ENCODE measurements around the gene SHISA5.
"Not testable (repeated sequence)": the region's sequence is repeated elsewhere in the genome, so short reads cannot be mapped to it uniquely, and the experiment has no call there.

Gene SHISA5, protein sequence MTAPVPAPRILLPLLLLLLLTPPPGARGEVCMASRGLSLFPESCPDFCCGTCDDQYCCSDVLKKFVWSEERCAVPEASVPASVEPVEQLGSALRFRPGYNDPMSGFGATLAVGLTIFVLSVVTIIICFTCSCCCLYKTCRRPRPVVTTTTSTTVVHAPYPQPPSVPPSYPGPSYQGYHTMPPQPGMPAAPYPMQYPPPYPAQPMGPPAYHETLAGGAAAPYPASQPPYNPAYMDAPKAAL

DNA sequence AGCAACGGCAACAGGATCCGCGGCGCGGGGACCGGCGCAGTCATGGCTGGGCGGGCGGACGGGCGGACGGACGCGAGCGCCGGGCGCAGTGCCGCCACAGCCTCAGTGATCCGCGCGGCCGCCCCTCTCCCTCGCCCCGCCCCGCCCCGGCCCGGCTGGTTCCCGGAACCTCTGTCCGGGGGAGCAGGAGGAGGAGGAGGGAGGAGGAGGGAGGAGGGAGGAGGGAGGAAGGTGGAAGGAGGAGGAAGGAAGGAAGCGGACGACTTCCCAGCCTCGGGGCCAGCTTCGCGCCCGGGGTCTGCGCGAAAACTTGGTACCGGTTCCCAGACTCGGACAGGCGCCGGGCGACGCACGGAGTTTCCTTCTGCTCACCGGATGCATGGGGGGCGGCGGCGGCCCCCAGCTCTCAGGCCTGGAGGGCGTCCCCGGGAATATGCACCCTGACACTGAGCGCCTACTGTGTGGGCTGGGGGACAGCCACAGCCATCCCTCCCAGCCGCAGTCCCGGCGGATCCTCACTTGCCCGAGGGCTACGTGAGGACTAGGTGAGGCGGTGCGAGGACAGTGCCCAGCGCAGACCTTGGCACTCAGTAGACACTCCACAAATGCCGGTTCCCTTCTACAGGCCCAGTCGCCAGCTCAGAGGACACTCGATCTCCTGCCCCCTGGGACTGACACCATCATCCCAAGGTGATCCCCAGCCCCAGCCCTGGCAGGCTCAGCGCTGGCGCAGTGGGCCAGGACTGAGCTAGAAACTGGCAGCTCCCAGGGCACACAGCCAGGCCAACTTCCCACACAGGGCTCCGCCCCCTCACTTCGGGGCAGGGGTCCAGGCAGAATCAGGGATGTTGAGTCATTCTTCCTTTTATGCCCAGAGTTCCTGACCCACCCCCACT is at the start of gene SHISA5:
Gene SHISA5 (minus strand): TSS at position 124 of the 896 bp plus-strand sequence. CDS start 80 bp downstream, at position 44.
- DNase-seq (ENCODE audit: low spot score), result peak; percentile 42

GRCh38 chr3:48553361-48553760 is 49.4 kb upstream of the SHISA5 start:
- no peak for DNase-seq (ENCODE audit: low spot score)

- DNase-seq (ENCODE audit: low spot score), result no peak
These were observed 48.4 kb upstream of the SHISA5 start for GRCh38 chr3:48552111-48552951.

DNA sequence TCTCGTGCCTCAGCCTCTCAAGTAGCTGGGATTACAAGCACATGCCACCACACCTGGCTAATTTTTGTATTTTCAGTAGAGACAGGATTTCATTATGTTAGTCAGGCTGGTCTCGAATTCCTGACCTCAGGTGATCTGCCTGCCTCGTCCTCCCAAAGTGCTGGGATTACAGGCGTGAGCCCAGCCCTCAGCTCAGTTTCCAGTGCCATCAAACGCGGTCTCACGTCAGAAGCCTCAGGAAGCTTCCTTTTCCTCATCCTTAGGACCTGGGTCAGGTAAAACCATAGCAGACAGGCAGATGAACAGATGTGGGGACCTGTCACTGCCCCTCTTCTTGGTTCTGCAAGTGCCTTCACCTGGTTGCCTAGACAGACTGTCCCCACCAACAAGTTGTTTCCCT is 47.7 kb upstream of the SHISA5 start:
- not testable (repeated sequence) for DNase-seq (ENCODE audit: low spot score)

DNA sequence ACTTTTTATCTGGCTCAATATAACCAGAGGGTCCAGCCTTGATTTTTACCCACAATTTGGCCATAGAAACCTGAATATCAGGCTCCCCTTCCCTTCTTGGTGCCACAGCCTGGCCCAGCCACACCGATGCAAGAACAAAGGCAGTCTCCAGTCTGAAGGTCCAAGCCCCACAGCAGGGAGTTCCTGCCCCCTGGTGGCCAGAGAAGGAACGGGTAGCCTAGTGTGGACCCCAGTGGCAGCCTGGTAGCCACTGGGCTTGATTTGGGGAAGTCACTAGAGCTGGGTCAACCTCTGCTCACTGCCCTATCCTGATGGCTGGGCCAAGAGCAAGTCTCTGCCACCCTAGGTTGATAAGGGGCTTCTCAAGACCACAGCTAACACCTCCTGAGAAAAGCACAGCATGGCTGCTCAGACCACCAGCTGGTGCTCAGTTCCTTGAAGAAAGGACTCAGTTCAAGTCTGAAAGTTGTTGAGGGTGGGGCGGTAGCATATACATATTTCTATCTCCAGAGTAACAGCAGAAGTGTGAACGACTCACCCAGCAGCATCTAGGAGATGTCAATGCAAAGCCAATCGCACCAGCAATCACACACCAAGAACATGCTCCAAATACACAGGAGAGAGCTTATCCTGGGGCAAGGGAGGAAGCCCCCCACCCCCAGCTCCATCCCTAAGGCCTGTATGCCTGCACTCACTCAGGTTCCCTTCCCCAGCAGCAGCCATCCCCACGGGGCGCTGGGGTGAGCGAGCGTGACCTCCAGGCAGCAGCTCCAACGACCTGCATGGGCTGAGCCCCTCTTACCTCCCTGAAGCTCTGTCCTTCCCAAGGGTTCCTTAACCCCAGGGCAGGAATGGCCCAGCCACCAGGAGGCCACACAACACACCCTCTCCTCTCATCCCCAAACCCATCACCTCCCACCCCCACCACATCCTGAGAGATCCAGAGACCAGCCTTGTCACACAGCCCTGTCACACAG is 45.0 kb upstream of the SHISA5 start:
- DNase-seq (ENCODE audit: low spot score), result peak; percentile 86

DNA sequence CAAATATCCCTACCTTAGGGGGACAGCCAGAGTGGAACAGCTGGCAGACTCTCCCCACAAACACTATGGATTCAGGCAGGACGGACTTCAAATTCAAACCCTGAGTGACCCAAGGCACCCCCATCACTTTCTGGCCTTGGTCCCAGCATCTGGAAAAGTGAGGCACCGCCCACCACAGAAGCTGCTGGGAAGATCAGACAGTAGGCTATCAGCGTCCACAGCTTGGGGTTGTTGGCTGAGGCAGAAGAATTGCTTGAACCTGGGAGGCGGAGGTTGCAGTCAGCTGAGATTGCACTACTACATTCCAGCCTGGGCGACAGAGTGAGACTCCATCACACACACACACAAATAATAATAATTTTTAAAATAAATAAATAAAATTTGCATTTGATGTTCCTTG is 44.2 kb upstream of the SHISA5 start:
- DNase-seq (ENCODE audit: low spot score), result no peak

DNA sequence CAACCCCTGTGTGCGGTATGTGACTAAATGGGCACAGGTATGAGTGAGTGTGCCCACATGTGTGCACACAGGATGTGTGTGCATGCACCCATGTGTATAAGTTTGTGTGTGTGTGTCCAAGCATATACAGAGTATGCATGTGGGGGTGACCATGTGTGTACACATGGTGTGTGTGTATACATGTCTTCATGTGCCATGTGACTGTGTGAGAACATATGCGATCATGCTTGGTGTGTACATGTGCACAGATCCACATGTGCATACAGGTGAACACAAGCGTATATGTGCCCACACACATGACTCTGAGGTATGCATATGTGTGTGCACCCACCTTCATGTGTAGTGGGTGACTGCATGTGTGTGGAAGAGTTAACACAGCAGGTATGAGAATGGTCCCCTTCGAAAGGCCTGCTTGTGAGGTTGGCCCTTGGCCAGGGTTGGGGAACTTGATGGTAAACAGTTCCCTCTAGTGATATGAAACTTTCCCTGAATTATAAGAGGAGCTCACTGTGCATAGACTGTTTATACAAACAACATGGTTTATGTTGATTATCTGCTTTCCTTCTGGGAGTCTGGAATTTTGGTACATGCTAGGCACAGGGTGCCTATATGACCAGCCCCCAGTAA is 42.3 kb upstream of the SHISA5 start:
- peak; percentile 15 for DNase-seq (ENCODE audit: low spot score)

- no peak for DNase-seq (ENCODE audit: low spot score)
These were observed 40.2 kb upstream of the SHISA5 start for GRCh38 chr3:48544141-48544540.

GRCh38 chr3:48543271-48543866 is 39.4 kb upstream of the SHISA5 start:
- no peak for DNase-seq (ENCODE audit: low spot score)

GRCh38 chr3:48538451-48538850 is 34.5 kb upstream of the SHISA5 start:
- DNase-seq (ENCODE audit: low spot score), result no peak

DNA sequence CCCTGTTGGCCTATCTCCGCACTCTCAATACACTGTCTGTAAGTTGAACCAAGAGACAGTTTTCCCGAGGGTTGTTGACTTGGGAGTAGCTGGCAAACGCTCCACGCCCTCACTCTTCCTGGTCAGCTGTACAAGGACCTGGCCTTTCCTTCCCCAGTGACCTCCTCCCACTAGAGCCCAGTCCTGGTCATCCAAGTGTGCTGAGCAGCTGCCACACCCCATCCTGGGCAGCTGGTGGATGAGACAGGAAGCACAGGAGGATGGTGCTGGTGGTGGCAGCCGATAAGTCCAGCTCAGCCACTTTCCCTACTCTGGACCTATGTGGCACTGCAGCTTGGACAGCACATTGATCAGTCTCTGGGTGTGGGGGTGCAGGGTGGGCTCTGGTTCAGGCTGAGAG is 32.8 kb upstream of the SHISA5 start:
- DNase-seq (ENCODE audit: low spot score), result no peak

DNA sequence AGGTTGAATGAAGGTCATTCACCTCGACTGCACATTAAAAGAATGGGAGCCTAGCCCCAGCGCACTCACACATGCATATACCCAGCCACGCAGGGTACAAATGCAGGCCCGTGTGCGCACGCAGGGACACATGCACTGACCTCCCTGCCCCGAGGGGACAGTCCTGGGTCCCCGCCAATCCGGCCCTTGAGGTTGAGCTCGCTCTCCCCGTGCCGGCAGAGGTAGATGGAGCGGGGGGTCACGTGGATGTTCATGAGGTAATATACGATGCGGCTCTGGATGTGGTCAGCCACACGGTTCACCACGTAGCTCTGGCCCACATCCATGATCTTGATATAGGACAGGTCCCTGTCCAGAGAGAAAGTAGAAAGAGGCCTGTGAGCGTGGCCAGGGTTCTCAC is 32.1 kb upstream of the SHISA5 start:
- DNase-seq (ENCODE audit: low spot score), result no peak

- DNase-seq (ENCODE audit: low spot score), result no peak
These were observed 31.6 kb upstream of the SHISA5 start for GRCh38 chr3:48535578-48535977.

- DNase-seq (ENCODE audit: low spot score), result no peak
These were observed 29.0 kb upstream of the SHISA5 start for GRCh38 chr3:48532977-48533337.

- DNase-seq (ENCODE audit: low spot score), result no peak
These were observed 28.4 kb upstream of the SHISA5 start for GRCh38 chr3:48532271-48532976.

GRCh38 chr3:48530701-48531100 is 26.7 kb upstream of the SHISA5 start:
- not testable (repeated sequence) for DNase-seq (ENCODE audit: low spot score)

DNA sequence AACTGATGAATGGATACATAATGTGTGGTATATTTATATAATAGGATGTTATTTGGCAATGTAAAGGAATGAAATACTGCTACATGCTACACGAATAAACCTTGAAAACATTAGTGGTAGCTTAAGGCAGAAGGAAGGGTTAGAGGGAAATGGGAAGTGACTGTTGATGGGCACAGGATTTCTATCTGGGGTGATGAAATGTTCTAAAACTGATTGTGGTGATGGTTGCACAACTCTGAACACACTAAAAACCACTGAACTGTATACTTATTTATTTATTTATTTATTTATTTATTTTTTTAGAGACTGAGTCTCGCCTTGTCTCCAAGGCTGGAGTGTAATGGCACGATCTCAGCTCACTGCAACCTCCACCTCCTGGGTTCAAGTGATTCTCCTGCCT is 24.8 kb upstream of the SHISA5 start:
- DNase-seq (ENCODE audit: low spot score), result no peak

GRCh38 chr3:48528048-48528447 is 24.1 kb upstream of the SHISA5 start:
- DNase-seq (ENCODE audit: low spot score), result no peak

GRCh38 chr3:48524970-48525369 is 21.0 kb upstream of the SHISA5 start:
- no peak for DNase-seq (ENCODE audit: low spot score)

DNA sequence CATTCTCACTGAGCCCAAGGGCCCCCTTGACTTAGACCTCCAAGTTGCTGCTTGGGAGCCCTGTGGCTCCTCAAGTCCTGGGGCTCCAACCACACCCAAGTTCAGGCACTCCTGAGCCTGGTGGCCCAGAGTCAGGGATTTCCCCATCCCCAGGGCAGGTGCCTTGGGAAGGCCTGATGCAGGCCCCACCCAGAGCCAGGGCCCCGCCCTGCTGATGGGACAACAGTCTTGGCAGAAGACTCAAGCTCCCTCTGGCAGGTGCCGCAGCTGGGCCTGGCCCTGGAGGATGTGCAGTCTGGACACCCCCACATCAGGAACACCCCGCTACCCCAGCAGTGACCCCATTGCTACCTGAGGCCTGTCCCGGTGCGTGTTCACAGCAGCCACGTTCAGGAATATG is 17.7 kb upstream of the SHISA5 start:
- DNase-seq (ENCODE audit: low spot score), result no peak

Measured in CD4-positive, alpha-beta T cell treated with Interleukin-2 at 100 ng/mL for 4 hours (primary cell).